Gastroesophageal sphincter (tissue), 4 donors: ENCODE measurements around the gene PARD3B. TPM values are rescaled to one million over a fixed set of nuclear protein-coding genes. Genes with fewer than 3 reads are reported as not detected.

ENCODE experiments used
- ATAC-seq: fragments of 150-250 bp; one replicate; pipeline ENCODE4 v1.9.1; 2016; ENCODE audit warnings: mild to moderate bottlenecking, moderate library complexity
- H3K27ac ChIP-seq, 4 donors: fragments of 200-600 bp; sonication (generic) in 3 of 4; 1 replicate in 3 of 4; 2 replicates in 1 of 4; pipeline ENCODE4 v1.5.1; 2016 to 2019
- H3K27me3 ChIP-seq: fragments of 200-600 bp; sonication (generic); one replicate; pipeline ENCODE4 v1.5.1; 2019
- H3K36me3 ChIP-seq, 2 donors: fragments of 200-600 bp; sonication (generic); one replicate each; pipeline ENCODE4 v1.5.1; 2019; ENCODE audit warnings: control low read depth in 1 of 2
- H3K4me1 ChIP-seq, 3 donors: fragments of 200-600 bp; sonication (generic); 1 replicate in 2 of 3; 2 replicates in 1 of 3; pipeline ENCODE4 v1.5.1; 2016 to 2019; ENCODE audit warnings: control low read depth in 2 of 3
- H3K4me3 ChIP-seq, 2 donors: fragments of 200-600 bp; sonication (generic); one replicate each; pipeline ENCODE4 v1.5.1; 2019; ENCODE audit warnings: mild to moderate bottlenecking in 1 of 2, moderate library complexity in 1 of 2
- H3K9me3 ChIP-seq, 3 donors: fragments of 200-600 bp; sonication (generic); one replicate each; pipeline ENCODE4 v1.5.1; 2017 to 2019; ENCODE audit warnings: control low read depth in 2 of 3
- EP300 ChIP-seq: sonication (generic); formaldehyde crosslinking; IDR thresholded peaks from one replicate; pipeline ENCODE4 v1.6.1; 2017; ENCODE audit warnings: antibody characterized with exemption, mild to moderate bottlenecking
- POLR2A ChIP-seq, 2 donors: fragments of 450-650 bp; IDR thresholded peaks; one replicate each; pipeline ENCODE4 v1.6.1; 2017; ENCODE audit warnings: antibody characterized with exemption in 2 of 2, mild to moderate bottlenecking in 2 of 2, moderate library complexity in 1 of 2
- POLR2AphosphoS5 ChIP-seq: sonication (generic); formaldehyde crosslinking; IDR thresholded peaks from one replicate; pipeline ENCODE4 v1.6.1; 2017; ENCODE audit warnings: antibody characterized with exemption
- WGBS, 2 donors: methylation state at CpG; one replicate each; pipeline ENCODE4 v1.1.5; 2018; ENCODE audit warnings: low coverage in 1 of 2; 5-methylcytosine and 5-hydroxymethylcytosine counted together
- total RNA-seq, 4 donors: library from RNA; depleted of rRNA; stranded (reverse); fragments of >200 nt; gene quantifications; one replicate each; pipeline ENCODE4 v1.1.0, GENCODE V29; 2016
- TF ChIP-seq, protein P1 (sequence below), 4 experiments: fragments of 200-600 bp in 2 of 4; fragments of 450-650 bp in 2 of 4; sonication (generic) in 1 of 4; IDR thresholded peaks; one replicate each; pipeline ENCODE4 v1.5.1; 2017 to 2019; ENCODE audit warnings: antibody characterized with exemption in 4 of 4, mild to moderate bottlenecking in 2 of 4, moderate library complexity in 2 of 4

The PARD3B gene
- total RNA-seq, 4 donors from 2014 or later: 29.6 to 42.2 (median 41.0) TPM

GRCh38 chr2:204681412-204681811 lies 136.1 kb downstream of the PARD3B start:
- ATAC-seq: peak; percentile 76
- 0 to 9% methylated on average over 2 of the region's 2 CpGs for WGBS, 2 donors
- Histone ChIP-seq H3K4me1 (peaks cover 9 to 35% (median 9%) of the 10 kb centered on the region in 3 donors), H3K9me3 (no peaks in the 10 kb centered on the region), H3K4me3 (no peak overlapping the region), H3K27me3 (no peaks in the 10 kb centered on the region), H3K27ac (peak overlapping the region in 3 of 4 donors; percentile 45 to 71 (median 67)), H3K36me3 (no peaks in the 10 kb centered on the region)
- TF ChIP-seq, protein P1, sequence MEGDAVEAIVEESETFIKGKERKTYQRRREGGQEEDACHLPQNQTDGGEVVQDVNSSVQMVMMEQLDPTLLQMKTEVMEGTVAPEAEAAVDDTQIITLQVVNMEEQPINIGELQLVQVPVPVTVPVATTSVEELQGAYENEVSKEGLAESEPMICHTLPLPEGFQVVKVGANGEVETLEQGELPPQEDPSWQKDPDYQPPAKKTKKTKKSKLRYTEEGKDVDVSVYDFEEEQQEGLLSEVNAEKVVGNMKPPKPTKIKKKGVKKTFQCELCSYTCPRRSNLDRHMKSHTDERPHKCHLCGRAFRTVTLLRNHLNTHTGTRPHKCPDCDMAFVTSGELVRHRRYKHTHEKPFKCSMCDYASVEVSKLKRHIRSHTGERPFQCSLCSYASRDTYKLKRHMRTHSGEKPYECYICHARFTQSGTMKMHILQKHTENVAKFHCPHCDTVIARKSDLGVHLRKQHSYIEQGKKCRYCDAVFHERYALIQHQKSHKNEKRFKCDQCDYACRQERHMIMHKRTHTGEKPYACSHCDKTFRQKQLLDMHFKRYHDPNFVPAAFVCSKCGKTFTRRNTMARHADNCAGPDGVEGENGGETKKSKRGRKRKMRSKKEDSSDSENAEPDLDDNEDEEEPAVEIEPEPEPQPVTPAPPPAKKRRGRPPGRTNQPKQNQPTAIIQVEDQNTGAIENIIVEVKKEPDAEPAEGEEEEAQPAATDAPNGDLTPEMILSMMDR (IDR thresholded peaks at IDR 0.05): no peak
- TF ChIP-seq POLR2AphosphoS5: peak; percentile 7

- no peak overlapping the region for H3K27ac ChIP-seq
- H3K4me3 ChIP-seq: no peak overlapping the region
- no peaks in the 10 kb centered on the region for H3K36me3 ChIP-seq
- H3K9me3 ChIP-seq: no peaks in the 10 kb centered on the region
- WGBS, 2 donors: 95 to 100% methylated on average over 1 of the region's 1 CpG
- TF ChIP-seq, protein P1 (IDR thresholded peaks at IDR 0.05): no peak
- TF ChIP-seq POLR2A (IDR thresholded peaks at IDR 0.05) (no peak), EP300 (no peak), POLR2AphosphoS5 (no peak)
- peaks cover 9 to 53% (median 9%) of the 10 kb centered on the region in 3 donors for H3K4me1 ChIP-seq
- H3K27me3 ChIP-seq: no peaks in the 10 kb centered on the region
- no peak for ATAC-seq
These were observed 138.1 kb downstream of the PARD3B start for GRCh38 chr2:204683384-204683783.

GRCh38 chr2:204686406-204686805 lies 141.1 kb downstream of the PARD3B start:
- Histone ChIP-seq H3K36me3 (no peaks in the 10 kb centered on the region), H3K4me1 (peaks cover under 1 to 43% (median 9%) of the 10 kb centered on the region in 3 donors), H3K27ac (peak overlapping the region in 2 of 4 donors; percentile 2 to 28), H3K4me3 (no peak overlapping the region), H3K9me3 (no peaks in the 10 kb centered on the region), H3K27me3 (no peaks in the 10 kb centered on the region)
- 40 to 51% methylated on average over 3 of the region's 3 CpGs for WGBS, 2 donors
- TF ChIP-seq EP300: no peak
- no peak for TF ChIP-seq POLR2A (IDR thresholded peaks at IDR 0.05)
- TF ChIP-seq POLR2AphosphoS5: no peak
- TF ChIP-seq, protein P1 (IDR thresholded peaks at IDR 0.05): no peak
- ATAC-seq: no peak

DNA sequence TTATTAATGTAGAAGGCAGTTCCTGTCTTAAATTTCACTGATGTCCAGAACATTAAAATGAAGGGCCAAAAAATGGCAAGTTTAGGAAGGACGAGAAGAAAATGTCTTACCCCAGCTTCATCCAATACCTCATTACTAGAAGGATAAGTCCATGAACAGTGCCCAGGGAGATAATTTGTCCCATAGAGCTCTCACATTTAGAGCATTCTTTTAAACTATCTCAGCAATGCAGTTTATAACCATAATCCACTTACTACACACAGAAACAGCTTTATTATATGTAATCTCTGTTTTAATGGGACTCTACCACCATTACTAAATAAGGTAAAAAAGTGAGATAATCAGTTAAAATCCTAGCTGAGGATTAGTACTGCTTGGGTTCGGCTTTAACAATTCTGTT lies 142.5 kb downstream of the PARD3B start:
- Histone ChIP-seq H3K4me3 (no peak overlapping the region), H3K27me3 (no peaks in the 10 kb centered on the region), H3K9me3 (no peaks in the 10 kb centered on the region), H3K27ac (no peak overlapping the region), H3K4me1 (peaks cover 0 to 42% (median 0%) of the 10 kb centered on the region in 3 donors), H3K36me3 (no peaks in the 10 kb centered on the region)
- WGBS, 2 donors: 60 to 63% methylated on average over 2 of the region's 2 CpGs
- no peak for TF ChIP-seq EP300
- TF ChIP-seq POLR2A (IDR thresholded peaks at IDR 0.05): no peak
- no peak for TF ChIP-seq POLR2AphosphoS5
- TF ChIP-seq, protein P1 (IDR thresholded peaks at IDR 0.05): no peak
- no peak for ATAC-seq

GRCh38 chr2:204691911-204692510 lies 146.7 kb downstream of the PARD3B start:
- WGBS, 2 donors: 27 to 35% methylated on average over 2 of the region's 2 CpGs
- no peaks in the 10 kb centered on the region for H3K36me3 ChIP-seq
- H3K9me3 ChIP-seq: no peaks in the 10 kb centered on the region
- H3K27me3 ChIP-seq: no peaks in the 10 kb centered on the region
- no peak overlapping the region for H3K4me3 ChIP-seq
- no peak overlapping the region for H3K27ac ChIP-seq
- peak; percentile 81 for ATAC-seq
- no peak for TF ChIP-seq POLR2A (IDR thresholded peaks at IDR 0.05)
- TF ChIP-seq EP300: no peak
- TF ChIP-seq POLR2AphosphoS5: peak; percentile 44
- TF ChIP-seq, protein P1 (IDR thresholded peaks at IDR 0.05): peak; percentile 50 to 86 (median 73)
- H3K4me1 ChIP-seq: peaks cover 0 to 48% (median 3%) of the 10 kb centered on the region in 3 donors
